SKM-1 (cell line): ENCODE data around the gene PTK7.

Experiments
- DNase-seq: peaks from one replicate; lab custom pipeline; 2025; ENCODE audit not compliant: unreplicated experiment; lab: John Stamatoyannopoulos, UW

Gene PTK7

DNA sequence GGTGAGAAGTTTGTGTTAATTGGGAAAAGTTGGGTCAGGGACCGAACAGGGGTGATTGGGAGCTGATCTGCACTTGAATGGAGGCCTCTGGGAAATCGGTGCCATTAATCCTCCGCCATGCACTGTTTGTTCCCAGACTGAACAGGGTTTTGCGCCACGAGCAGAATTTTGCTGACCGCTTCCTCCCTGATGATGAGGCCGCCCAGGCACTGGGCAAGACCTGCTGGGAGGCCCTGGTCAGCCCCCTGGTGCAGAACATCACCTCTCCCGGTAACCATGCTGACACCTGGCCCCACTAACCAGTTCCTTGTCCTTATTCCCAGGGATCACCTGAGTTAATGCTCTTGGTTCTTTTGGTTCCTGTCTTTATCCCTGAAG, 127.6 kb downstream of the PTK7 start:
- DNase-seq, result no peak

DNA sequence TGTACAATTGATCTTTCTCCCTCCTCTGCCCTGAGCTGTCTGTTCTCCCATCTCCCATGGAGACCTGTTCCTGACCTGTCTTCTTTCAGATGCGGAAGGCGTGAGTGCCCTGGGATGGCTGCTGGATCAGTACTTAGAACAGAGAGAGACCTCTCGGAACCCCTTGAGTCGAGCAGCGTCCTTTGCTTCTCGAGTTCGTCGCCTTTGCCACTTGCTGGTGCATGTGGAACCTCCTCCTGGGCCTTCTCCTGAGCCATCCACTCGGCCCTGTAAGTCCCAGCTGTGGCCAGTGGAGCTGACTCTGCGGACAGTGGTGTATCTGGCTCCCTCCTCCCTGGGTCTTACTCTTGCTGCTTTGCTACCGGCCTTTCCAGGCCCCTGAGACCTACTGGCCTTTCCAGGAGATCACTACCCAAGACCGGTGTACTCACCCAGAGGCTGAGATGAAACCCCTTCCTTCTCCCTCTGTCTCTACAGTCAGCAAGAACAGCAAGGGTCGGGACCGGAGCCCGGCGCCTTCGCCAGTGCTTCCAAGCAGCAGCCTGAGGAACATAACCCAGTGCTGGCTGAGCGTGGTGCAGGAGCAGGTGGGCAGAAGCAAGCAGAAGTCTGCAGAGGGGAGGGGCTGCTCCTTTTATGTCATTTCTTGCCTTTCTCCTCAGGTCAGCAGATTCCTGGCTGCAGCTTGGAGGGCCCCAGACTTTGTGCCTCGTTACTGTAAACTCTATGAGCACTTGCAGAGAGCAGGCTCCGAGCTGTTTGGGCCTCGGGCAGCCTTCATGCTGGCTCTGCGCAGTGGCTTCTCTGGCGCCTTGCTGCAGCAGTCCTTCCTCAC, 128.4 kb downstream of the PTK7 start:
- DNase-seq, result no peak

- no peak for DNase-seq
Measured at GRCh38 chr6:43205849-43206248, 129.7 kb downstream of the PTK7 start.

DNA sequence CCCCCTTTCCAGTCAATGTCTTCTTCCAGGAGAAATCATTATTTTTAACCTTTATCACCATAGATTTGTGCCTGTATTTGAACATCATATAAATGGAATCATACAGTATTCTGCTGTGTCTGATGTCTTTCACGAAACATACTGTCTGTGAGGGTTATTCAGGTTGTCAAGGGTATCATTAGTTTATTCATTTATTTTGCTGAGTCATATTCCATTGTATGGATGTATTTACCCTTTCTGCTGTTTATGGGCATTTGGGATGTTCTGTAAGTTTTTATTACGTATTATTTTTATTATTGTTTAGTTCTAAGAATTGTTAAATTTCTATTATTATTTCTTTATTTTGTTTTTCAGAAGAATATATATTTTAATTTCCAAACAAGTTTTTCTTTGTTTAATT, 131.2 kb downstream of the PTK7 start:
- no peak for DNase-seq
